ENCODE results near the gene SUGT1.

GRCh38 chr13:52749419-52749818 is 96.8 kb downstream of the SUGT1 start:
- no peak for TF ChIP-seq EZH2 (IDR thresholded peaks at IDR 0.05; ENCODE audit: borderline replicate concordance, insufficient read depth, low read depth, low read length, poor library complexity, severe bottlenecking)
- no peak for TF ChIP-seq CTCF (IDR thresholded peaks at IDR 0.05)
